HG03354 (cell line): ENCODE results near the gene ZNF407.
"Not testable (repeated sequence)": the region's sequence is repeated elsewhere in the genome, so short reads cannot be mapped to it uniquely, and the experiment has no call there.

Experiments used
- ATAC-seq: cut with Tn5 transposase; IDR thresholded peaks from one replicate; pipeline ENCODE4 v1.9.1; 2021; ENCODE audit warnings: mild to moderate bottlenecking; ENCODE audit not compliant: unreplicated experiment, poor library complexity, severe bottlenecking

Gene ZNF407

DNA sequence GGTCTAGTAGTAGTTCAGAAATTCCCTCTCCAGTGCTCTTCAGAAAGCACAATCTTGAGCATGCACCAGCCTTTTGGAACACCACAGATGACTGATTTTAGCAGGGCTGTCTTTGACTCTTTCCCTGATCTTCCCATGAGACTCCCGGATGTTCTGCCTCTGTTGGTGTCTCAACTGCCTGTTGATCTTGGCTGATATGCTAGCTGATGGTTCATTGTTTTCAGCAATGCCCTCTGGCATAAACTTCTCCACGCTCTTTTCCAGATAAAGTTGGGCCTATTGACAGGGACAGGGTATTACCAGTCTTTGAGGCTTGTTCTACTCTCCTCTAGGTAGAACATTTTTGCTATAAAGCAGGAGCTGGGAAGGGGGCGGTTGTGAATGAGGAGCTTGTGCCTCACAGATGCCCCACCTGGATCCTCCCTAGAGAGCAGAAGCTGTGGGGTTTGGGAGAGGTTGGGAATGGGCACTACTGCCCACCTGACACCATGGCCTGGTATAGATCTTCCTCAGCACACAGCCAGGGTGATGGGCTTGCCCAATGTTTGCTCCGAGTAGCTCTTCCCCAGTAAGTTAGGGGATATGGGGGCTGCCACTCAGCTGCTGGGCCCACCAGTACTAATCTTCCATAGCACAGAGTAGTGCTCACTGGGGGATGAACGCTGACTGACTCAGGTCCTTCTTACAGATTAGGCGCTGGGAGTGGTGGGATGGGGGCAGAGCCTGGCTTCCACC is 500.0 kb downstream of the ZNF407 start:
- no peak for ATAC-seq

DNA sequence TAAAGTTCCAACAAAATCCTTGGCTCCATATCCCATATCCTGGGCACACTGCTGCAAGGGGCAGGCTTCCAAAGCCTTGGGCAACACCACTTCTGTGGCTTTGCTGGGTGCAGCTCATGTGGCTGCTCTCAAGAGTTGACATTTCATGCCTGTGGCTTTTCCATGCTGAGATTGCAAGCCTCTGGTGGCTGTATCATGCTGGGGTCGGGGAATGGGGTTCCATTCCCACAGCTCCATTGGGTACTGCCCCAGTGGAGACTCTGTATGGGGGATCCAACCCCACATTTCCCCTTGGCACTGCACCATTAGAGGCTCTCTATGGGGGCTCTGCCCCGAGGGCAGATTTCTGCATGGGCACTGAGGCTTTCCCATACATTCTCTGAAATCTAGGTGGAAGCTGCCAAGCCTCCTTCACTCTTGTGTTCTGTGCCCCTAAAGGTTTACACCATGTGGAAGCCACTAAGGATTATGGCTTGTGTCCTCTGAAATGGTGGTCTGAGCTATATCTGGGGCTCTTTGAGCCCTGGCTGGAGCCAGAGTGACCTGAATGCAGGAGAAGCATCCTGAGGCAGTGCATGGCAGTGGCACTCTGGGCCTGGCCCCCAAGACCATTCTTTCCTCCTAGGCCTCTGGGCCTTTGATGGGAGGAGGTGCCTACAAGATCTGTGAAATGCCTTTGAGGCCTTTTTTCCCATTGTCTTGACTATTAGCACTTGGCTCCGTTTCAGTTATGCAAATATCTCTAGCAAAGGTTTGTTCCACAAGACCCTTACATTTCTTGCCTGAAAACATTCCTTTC is 503.4 kb downstream of the ZNF407 start:
- no peak for ATAC-seq

DNA sequence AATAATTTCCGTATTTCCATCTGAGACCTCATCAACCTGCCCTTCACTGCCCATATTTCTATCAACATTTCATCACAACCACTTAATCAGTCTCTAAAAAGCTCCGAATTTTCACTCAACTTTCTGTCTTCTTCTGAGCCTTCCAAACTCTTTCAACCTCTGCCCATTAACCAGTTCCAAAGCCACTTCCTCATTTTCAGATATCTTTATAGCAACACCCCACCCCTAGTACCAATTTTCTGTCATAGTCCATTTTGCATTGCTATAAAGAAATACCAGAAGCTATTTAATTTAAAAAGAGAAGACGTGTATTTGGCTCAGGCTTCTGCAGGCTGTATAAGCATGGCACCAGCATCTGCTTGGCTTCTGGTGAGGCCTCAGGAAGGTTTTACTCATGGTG is 504.2 kb downstream of the ZNF407 start:
- no peak for ATAC-seq

DNA sequence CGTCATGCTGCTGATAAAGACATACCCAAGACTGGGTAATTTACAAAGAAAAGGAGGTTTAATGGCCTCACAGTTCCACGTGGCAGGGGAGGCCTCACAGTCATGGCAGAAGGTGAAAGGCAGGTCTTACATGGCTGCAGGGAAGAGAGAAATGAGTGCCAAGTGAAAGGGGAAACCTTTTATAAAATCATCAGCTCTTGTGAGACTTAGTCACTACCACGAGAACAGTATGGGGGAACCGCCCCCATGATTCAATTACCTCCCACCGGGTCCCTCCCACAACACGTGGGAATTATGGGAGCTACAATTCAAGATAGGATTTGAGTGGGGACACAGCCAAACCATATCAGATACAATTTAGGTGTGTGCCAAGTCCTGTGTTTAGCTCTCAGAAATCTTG is 506.4 kb downstream of the ZNF407 start:
- not testable (repeated sequence) for ATAC-seq

DNA sequence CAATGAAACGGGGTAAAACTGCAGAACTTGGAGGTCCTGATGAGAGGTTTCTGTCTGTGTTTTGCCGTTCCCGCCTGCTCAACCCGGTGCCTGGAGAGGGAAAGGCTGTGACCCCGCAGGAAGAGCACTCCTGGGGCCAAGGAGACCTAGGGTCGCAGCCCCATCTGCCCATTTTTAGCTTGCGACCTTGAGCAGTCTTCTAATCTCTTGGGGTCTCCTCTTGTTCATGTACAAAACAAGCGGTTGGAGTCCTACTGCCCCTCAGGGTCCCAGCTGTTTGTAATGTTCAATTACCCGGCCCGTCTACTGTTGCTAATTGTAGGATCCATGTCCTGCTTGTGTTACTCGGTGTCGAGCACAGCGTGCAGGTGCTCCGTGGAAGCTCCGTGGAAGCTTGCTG is 506.8 kb downstream of the ZNF407 start:
- no peak for ATAC-seq

DNA sequence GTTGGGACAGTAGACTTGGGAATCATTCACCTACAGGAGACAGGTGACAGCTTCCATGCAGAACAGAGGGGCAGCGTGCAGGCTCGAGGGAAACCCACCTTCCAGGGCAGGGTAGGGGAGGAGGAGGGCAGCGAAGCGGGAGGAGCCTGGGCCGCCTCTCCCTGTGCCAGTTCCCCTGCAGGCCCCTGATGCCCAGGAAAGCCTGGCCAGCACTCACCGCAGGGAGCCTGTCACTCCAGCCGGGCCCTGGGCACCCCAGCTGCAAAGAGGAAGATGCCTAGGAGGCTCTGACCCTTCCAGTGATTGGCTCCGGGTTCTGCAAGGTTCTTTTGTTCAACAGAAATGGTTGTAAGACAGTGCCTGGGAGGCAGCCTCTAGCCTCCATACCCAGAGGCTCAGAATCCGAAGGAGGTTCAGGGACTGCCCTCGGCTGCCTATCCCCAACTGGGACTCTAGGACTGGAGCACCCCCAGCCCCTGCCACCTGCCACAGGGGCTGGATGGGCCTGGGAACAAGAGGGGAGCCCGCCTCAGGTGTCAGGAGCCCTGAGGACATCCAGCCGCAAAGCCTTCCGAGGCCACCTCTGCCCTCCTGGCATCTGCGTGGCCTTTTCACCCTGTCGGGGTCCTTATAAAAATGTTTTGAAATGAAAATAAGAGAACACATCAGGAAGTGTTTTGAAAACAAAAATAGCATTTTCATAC is 508.0 kb downstream of the ZNF407 start:
- ATAC-seq: no peak

DNA sequence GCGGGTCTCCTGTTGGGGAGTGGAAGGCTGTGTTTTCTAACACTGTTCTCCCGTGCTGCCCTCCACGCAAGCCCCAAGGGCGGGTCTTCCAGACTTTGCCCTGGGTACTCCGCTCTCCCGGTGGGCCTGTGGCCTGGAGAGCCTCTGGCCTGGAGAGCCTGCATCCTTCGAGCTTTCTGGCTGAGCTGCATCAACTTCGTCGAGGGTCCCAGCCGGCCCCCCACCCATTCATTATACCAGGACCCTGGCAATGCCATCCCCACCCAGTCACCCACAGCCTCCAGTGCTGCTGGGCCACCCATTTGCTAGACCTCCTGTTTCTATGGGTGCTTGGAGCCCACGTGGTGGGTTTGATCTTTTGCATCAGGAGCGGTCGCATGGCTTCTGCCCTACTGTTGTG is 509.1 kb downstream of the ZNF407 start:
- ATAC-seq: no peak

DNA sequence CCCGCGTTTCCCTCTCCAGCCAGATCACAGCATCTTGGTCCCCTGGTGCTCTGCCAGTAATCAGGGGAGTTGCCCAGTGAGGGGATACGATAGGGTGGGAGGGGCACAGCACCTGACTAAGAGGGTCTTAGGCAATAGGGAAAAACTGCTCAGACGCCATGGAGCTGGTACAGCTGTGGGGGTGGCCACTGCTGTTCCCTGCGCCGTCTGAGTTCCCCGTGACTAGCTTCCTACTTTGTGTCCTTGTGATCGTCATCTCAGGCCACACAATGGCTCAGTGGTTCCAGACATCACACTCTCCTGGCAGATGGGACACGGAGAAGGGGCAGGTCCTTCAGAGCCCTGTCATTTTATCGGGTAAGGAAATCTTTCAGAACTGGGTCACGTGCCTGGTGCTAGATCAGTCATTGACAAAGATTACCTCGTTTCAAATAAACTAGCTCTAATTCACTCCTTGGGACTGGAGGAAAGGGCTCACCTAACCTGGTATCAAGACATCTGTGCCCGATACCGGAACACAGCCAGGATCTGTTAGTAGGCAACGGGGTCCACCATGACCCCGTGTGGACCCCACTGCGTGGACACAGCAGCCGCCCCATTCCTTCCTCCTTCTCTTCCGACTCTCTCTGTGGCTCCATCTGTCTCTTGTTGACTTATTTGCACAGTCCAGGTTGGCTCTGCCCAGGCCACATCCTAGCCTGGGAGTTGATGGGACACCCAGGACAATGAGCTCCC is 509.7 kb downstream of the ZNF407 start:
- no peak for ATAC-seq

DNA sequence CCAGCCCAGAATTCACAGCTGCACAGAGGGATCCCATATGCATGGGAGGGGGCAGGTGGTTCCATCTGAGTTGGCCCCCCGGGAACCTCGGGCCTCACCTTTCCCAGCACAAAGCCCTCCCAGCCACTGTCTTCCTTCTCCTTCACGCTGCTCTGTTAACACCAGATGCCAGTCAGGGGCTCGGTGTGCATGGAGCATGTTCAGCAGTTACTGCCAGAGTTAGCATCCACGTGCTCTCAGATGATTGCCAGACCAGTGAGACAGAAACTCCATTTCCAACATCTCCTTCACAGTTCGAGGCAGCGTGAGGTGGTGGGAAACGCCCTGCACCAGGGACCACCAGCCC is 510.2 kb downstream of the ZNF407 start:
- no peak for ATAC-seq

DNA sequence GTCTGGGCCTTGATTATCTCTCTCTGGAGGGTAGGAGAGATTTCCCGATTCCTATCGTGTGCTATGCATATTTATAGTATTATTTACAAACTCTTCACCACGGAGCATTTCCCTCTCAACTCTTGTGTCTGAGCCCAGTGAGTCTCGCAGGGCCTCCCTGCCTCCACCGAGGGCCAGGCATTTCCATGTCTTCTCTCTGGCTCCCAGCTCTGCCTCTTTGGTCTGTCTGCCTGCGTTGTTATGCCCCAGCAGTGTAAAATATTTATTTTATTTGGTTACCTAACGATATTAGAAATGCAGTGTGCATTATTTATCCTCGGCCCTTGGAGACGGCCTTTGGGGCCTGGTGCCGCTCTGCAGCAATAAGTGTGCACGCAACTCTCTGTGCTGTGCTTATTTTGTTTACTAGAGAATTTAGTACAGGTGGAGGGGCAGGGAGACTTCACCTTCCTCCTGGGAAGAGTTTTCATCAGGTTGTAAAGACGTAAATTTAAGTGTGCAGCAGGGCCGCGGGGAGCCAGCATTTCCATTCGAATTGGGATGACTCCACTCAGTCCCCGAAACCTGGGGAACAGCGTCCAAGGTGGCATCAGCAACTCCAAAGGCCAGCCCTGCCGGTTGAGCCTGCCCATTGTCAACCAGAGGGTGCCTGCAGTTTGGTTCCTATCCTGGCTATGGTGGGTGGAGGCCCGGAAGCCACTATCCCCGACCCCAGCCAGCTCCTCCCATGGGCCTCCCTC is 511.1 kb downstream of the ZNF407 start:
- ATAC-seq: no peak

DNA sequence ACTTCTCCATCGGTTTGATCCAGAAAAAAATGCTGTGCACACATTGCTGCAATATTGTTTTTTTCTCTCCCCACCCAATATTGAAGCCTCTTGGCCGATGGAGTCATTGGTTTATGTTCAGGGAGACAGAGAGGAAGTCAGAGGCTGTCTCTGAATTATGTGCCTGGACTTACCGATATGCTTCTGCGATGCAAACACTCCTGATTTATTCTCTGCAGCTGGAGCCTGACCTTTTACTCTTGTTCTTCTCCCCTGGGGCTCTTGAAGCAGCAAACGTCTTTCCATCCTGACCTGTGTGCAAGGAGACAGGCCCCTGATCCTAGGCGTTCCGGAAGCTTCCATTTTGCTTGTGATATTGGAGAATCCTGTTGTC is 511.6 kb downstream of the ZNF407 start:
- no peak for ATAC-seq

DNA sequence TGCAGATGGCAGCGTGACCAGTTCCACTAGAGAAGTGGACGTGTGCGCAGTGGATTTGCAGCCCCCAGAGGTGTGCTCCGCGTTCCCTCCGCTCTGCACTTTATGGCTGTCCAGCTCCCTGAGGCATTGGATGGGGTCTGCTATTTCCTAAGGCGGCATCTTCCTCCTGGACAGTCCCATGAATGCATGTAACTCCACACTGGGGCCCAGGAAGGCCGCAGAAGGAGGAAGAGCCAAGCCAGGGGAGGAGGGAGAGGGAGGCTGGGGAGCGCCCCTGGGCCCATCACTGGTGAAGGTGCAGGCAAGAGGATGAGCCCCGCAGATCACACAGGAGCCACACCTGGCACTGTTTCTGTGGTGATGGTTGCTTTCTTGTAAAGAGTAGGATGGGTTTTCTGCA is 512.1 kb downstream of the ZNF407 start:
- no peak for ATAC-seq

DNA sequence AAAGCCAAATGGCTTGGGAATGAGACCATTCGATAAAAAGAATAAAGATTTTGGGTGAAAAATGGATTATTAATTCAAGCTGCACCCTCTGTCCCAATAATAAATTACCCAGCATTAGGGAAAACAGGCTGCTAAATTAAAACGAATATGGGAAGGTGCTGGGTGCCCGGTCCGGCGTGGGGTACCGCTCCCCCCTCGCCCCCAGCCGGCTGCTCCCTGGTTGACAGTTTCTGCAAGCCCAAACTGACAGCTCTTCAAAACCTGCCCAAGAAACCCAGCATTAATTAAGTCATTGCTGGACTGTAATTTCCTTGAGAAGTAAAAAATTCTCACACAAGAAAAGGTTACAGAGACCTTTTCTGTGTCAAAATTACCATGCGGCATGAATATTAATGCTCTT is 512.6 kb downstream of the ZNF407 start:
- ATAC-seq: no peak

DNA sequence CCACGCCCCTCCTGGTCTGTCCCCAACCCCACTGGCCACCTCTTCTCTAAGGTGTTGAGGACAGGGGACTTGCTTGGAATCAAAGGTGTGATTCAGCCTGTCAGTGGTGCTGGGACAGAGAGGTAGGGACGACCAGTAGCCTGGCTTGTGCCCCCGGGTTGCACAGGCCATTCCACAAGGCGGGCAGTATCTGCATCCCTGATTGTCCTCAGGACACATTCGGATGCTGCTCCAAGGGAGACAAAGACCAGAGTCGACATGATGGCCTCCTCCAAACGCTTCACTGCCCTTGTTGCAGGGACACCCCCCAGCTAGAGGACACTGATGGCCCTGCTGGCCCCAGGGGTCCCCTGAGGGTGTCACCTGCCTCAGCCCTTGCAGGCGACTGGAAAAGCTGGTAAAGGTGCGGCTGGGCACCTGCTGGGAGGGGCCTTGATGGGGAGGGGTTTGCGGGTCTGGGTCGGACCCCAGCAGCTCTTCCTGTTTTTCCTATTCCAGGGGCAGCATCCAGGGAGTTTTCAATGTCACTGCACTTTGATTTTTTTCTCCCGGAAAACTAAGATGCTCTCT is 513.3 kb downstream of the ZNF407 start:
- ATAC-seq: no peak

DNA sequence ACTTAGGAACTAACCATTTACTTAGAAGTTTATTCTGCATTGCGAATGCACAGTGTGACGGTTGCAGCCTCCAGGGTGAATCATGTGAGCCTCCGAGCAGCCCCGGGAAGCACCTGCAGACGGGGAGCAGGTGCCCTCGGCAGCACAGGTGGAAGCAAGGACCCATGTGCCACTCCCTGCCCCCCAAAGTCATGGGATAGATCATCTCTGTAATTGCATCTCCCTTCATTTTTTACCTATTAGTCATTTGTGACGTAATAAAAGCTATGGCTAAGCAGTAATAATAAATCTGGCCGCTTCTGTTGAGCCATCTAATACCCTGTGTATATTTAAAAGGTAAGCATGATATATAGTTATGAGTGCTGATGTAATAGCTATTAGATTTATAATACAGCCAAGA is 514.1 kb downstream of the ZNF407 start:
- ATAC-seq: no peak

DNA sequence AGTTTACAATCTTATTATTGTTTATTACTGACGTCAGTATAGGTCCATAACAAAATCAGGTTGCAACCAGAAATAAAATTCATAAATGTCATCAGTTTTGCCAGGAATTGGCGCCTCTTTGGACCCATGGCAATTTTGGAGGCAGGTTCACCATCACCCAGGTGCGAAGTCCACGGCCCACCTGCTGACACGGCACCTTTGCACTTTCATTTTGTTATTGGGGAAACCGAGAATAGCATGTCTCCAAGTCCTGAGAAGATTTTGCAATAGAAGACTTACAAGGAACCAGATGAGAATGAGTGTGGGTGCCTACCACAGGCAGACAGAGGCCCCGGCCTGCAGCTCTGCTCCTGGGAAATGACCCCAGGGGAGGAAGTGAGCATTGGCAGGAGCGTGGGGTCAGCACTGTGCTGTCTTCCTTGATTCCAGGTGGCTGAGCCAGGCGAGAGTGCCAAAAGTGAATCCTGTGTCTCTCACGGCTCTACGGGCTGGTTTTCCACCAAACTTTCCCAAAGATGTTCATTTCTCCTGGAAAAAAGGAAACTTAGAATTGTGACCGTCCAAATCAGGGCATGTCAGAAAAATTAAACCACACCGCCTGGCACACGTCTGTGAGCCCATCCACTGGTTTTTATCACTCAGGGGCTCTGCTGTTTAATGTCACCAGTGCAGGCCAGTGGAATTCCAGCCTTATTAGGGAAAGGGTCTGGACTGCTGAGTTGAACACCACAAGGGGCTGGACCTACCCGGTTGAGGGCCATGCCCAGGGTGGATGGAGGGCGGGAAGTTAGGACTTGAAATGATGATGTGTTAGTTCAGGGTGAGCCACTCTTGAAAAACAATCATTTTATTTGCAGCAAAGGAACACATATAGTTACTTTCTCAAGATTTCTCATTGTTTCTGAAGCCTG is 514.8 kb downstream of the ZNF407 start:
- ATAC-seq: no peak

DNA sequence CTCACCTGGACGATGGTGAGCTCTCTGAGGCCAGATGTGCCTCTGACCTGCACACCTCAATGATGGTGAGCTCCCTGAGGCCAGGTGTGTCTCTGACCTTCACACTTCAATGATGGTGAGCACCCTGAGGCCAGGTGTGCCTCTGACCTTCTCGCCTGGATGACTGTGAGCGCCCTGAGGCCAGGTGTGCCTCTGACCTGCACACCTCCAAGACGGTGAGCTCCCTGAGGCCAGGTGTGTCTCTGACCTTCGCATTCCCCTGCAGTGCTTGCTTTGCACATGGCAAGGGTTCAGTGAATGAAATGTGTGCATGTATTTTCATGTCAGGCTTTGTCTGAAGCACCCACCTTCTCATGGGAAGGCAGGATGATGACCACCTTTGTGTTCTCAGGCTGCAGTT is 515.8 kb downstream of the ZNF407 start:
- no peak for ATAC-seq

DNA sequence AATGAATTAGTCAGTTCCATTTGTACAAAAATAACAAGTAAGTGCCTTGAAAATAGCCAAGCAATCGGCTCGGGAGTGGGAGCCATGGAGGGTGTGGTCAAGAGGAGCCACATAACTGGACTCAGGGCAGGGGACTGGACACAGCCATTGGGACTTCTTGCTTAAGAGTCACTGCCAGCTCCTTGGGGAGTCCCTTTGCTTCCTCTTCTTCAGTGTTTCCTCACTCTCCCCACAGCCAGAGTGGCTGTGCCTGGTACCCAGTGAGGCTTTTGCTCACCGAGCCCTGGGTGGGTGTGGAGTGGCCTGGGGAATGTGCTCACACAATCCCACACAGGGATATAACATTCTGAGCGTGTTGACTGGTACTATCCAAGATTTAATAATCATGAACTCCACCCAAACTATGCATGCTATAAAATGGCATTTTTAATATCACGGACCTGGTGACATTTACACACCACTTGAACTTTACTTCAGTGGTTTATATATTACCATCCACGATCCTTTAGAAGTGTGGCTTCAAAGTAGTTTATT is 516.6 kb downstream of the ZNF407 start:
- ATAC-seq: no peak
